GM21367 (cell line): ENCODE data around the gene STK11IP.

Source experiments
- ATAC-seq: cut with Tn5 transposase; IDR thresholded peaks from one replicate; pipeline ENCODE4 v1.9.1; 2021; ENCODE audit not compliant: unreplicated experiment

STK11IP gene

GRCh38 chr2:219562049-219563020 lies 35.3 kb upstream of the STK11IP start:
- no peak for ATAC-seq

- ATAC-seq, result no peak
These were observed 34.3 kb upstream of the STK11IP start for GRCh38 chr2:219563271-219563928.

- no peak for ATAC-seq
These were observed 32.3 kb upstream of the STK11IP start for GRCh38 chr2:219565130-219566080.

GRCh38 chr2:219566640-219567039 lies 31.0 kb upstream of the STK11IP start:
- no peak for ATAC-seq

GRCh38 chr2:219567131-219567530 lies 30.5 kb upstream of the STK11IP start:
- ATAC-seq, result no peak

GRCh38 chr2:219567791-219568361 lies 29.8 kb upstream of the STK11IP start:
- ATAC-seq, result no peak

GRCh38 chr2:219569041-219569440 lies 28.6 kb upstream of the STK11IP start:
- ATAC-seq, result no peak

- ATAC-seq, result no peak
These were observed 28.0 kb upstream of the STK11IP start for GRCh38 chr2:219569635-219570034.

- ATAC-seq, result no peak
These were observed 27.3 kb upstream of the STK11IP start for GRCh38 chr2:219570194-219570923.

- ATAC-seq, result no peak
These were observed 26.7 kb upstream of the STK11IP start for GRCh38 chr2:219570924-219571310.

- ATAC-seq, result no peak
These were observed 26.1 kb upstream of the STK11IP start, which contains the start of gene OBSL1 for GRCh38 chr2:219571311-219572236. Gene OBSL1 (minus strand): TSS chr2:219571539. CDS start chr2:219571232, 307 bp downstream.

GRCh38 chr2:219572237-219573001 lies 25.2 kb upstream of the STK11IP start, which contains the start of gene INHA:
Gene INHA (plus strand): TSS chr2:219572310. CDS start chr2:219572375, 65 bp downstream.
- ATAC-seq, result no peak

- no peak for ATAC-seq
These were observed 24.5 kb upstream of the STK11IP start for GRCh38 chr2:219573166-219573565.

- no peak for ATAC-seq
These were observed 23.0 kb upstream of the STK11IP start for GRCh38 chr2:219574484-219575311.

- ATAC-seq, result no peak
These were observed 21.8 kb upstream of the STK11IP start for GRCh38 chr2:219575566-219576504.
